Colonic mucosa (tissue), 4 donors: ENCODE measurements around the gene IL22RA2. TPM values are rescaled to one million over a fixed set of nuclear protein-coding genes. Genes with fewer than 3 reads are reported as not detected.

Experiments used
- DNase-seq: peaks from one replicate; pipeline ENCODE4 v3.0.0-alpha.2; 2020
- H3K27ac ChIP-seq: fragments of 200-600 bp; one replicate; pipeline ENCODE4 v1.8.0; 2021
- H3K27me3 ChIP-seq: fragments of 200-600 bp; one replicate; pipeline ENCODE4 v1.8.0; 2021
- H3K36me3 ChIP-seq: fragments of 200-600 bp; one replicate; pipeline ENCODE4 v1.8.0; 2021
- H3K4me1 ChIP-seq: fragments of 200-600 bp; one replicate; pipeline ENCODE4 v1.8.0; 2021; ENCODE audit warnings: mild to moderate bottlenecking
- H3K4me3 ChIP-seq: fragments of 200-600 bp; one replicate; pipeline ENCODE4 v1.8.0; 2021
- H3K9ac ChIP-seq, 2 donors: one replicate each; pipeline ENCODE4 v1.7.0; 2013; ENCODE audit warnings: control low read depth in 2 of 2, low read depth in 2 of 2, low read length in 2 of 2
- H3K9me3 ChIP-seq: fragments of 200-600 bp; one replicate; pipeline ENCODE4 v1.8.0; 2021
- intact Hi-C: fragments of 100-400 bp; cut with DNase I; formaldehyde crosslinking; loops from one replicate; pipeline ENCODE4 v1.14.1; 2022
- total RNA-seq, 2 donors: library from RNA; stranded (reverse); fragmentation: NEBNext Ultra II Directional in 1 of 2; extraction: Animal tissue kit (Norgen Biotek cat#: 25700) in 1 of 2; gene quantifications; one replicate each; pipeline ENCODE4 v1.2.1, GENCODE V29; 2021
- TF ChIP-seq, protein P1 (sequence below): fragments of 200-600 bp; IDR thresholded peaks from one replicate; pipeline ENCODE4 v1.8.0; 2022; ENCODE audit warnings: antibody characterized with exemption, mild to moderate bottlenecking
- donor health status: healthy.
- donor health status: DM: no; HTN: no; CAD: no.
- donor health status: DM: no; HTN: no; CAD: no.

IL22RA2 gene
- total RNA-seq, 2 donors from 2014 or later: 0.21 TPM; not detected in 1

DNA sequence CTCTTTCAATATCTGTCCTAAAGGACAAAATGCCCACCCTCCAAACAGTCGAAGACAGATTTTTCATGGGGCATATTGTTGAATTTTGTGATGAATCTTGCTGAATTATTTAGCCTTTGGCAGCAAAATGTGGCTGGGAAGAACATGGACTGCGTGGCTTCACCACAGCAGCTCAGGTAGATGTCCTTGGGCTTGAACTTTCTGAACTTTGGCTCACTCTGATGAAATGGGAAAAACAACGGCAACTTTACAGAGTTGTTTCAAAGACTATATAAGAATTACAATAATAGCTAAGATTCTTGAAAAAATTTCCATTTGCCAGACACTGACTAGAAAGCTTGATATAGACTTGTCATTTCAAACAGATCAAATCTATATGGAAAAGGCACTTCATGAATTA lies 75.9 kb downstream of the IL22RA2 start:
- no peak overlapping the region for H3K9ac ChIP-seq
- intact Hi-C loops: loop anchor here (5.0 kb wide), 1 partner anchor 545 kb away; no protein-coding TSS in a partner anchor
- TF ChIP-seq, protein P1, sequence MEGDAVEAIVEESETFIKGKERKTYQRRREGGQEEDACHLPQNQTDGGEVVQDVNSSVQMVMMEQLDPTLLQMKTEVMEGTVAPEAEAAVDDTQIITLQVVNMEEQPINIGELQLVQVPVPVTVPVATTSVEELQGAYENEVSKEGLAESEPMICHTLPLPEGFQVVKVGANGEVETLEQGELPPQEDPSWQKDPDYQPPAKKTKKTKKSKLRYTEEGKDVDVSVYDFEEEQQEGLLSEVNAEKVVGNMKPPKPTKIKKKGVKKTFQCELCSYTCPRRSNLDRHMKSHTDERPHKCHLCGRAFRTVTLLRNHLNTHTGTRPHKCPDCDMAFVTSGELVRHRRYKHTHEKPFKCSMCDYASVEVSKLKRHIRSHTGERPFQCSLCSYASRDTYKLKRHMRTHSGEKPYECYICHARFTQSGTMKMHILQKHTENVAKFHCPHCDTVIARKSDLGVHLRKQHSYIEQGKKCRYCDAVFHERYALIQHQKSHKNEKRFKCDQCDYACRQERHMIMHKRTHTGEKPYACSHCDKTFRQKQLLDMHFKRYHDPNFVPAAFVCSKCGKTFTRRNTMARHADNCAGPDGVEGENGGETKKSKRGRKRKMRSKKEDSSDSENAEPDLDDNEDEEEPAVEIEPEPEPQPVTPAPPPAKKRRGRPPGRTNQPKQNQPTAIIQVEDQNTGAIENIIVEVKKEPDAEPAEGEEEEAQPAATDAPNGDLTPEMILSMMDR: no peak

GRCh38 chr6:137097057-137097456 lies 76.4 kb downstream of the IL22RA2 start:
- DNase-seq: no peak
- no peaks in the 10 kb centered on the region for H3K36me3 ChIP-seq
- TF ChIP-seq, protein P1: no peak
- no peaks in the 10 kb centered on the region for H3K9me3 ChIP-seq
- no peak overlapping the region for H3K27ac ChIP-seq
- no peak overlapping the region for H3K9ac ChIP-seq
- H3K4me3 ChIP-seq: no peak overlapping the region
- H3K27me3 ChIP-seq: no peaks in the 10 kb centered on the region
- H3K4me1 ChIP-seq: no peaks in the 10 kb centered on the region
- intact Hi-C loops: loop anchor here (5.0 kb wide), 1 partner anchor 545 kb away; no protein-coding TSS in a partner anchor

More for the DNA sequence above, 75.9 kb downstream of the IL22RA2 start:
- no peak overlapping the region for H3K4me3 ChIP-seq
- no peaks in the 10 kb centered on the region for H3K4me1 ChIP-seq
- H3K27ac ChIP-seq: no peak overlapping the region
- no peaks in the 10 kb centered on the region for H3K27me3 ChIP-seq
- DNase-seq: no peak
- no peaks in the 10 kb centered on the region for H3K36me3 ChIP-seq
- H3K9me3 ChIP-seq: no peaks in the 10 kb centered on the region

DNA sequence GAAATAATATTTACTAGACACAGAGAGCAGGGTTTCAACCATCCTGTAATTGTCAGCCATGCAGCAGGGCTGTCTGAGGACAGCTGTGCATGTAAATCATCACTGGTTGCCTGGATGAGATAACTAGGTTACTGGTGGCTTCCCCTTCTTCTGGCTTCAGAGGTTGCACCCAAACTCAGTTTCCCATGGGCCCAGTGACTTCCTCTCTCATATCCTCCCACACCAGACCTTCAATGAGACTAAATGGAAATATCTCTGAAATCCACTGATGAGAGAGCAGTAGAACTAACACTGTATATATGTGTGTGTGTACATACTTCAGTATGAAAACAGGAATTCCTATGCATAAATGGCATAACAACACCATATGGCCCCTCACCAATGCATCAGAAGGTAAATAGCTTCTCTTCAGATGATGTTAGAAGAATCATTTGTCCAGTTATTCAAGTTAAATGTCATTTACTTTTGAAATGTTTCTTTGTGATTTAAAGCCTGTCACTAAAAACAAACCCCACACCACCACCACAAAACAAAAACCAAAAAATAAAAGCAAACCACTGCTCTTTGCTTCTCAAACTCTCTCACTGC lies 77.7 kb downstream of the IL22RA2 start:
- Histone ChIP-seq H3K9me3 (no peaks in the 10 kb centered on the region), H3K4me1 (no peaks in the 10 kb centered on the region), H3K9ac (no peak overlapping the region), H3K4me3 (no peak overlapping the region), H3K36me3 (no peaks in the 10 kb centered on the region), H3K27ac (no peak overlapping the region), H3K27me3 (no peaks in the 10 kb centered on the region)
- intact Hi-C loops: loop anchor here (5.0 kb wide), 1 partner anchor 547 kb away; no protein-coding TSS in a partner anchor
- DNase-seq: no peak
- TF ChIP-seq, protein P1: no peak

DNA sequence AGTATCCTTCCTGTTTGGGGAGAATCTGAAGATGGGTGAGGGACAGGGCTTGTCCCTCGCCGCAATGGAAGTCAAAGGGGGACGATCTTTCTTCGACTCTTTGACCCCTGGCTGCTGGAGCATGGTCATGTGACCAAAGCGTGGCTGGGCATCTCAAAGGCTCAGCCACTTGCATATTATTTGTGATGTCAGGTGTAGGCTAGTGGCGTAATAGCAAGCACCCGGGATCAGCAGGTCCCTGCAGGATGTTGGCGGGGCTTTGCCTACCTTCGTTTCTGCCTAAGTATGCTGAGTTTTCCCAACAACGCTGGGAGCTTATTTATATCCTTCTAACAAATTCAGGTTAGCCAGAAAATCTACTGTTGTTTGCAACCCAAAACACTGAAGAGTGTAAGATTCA lies 78.4 kb downstream of the IL22RA2 start:
- no peak for DNase-seq
- Histone ChIP-seq H3K9me3 (no peaks in the 10 kb centered on the region), H3K36me3 (no peaks in the 10 kb centered on the region), H3K4me1 (no peaks in the 10 kb centered on the region), H3K27me3 (no peaks in the 10 kb centered on the region), H3K4me3 (no peak overlapping the region), H3K9ac (no peak overlapping the region), H3K27ac (no peak overlapping the region)
- TF ChIP-seq, protein P1: no peak
- intact Hi-C loops: loop anchor here (5.0 kb wide), 1 partner anchor 547 kb away; no protein-coding TSS in a partner anchor

- no peaks in the 10 kb centered on the region for H3K27me3 ChIP-seq
- no peaks in the 10 kb centered on the region for H3K9me3 ChIP-seq
- no peaks in the 10 kb centered on the region for H3K36me3 ChIP-seq
- TF ChIP-seq, protein P1: peak; percentile 52
- no peak overlapping the region for H3K9ac ChIP-seq
- no peak overlapping the region for H3K4me3 ChIP-seq
- intact Hi-C loops: loop anchor here (5.0 kb wide), 2 partner anchors 223 to 548 kb away; no protein-coding TSS in a partner anchor
- H3K27ac ChIP-seq: no peak overlapping the region
- DNase-seq: peak; percentile 66
- no peaks in the 10 kb centered on the region for H3K4me1 ChIP-seq
These were observed 78.9 kb downstream of the IL22RA2 start for GRCh38 chr6:137094411-137095008.

Other genes with a start within 250 kb of the IL22RA2 start
- gene IL20RA, start 128.7 kb downstream of the IL22RA2 start, total RNA-seq: 10 to 100 TPM; 12.2 to 12.8 TPM
- 100 to 1,000 TPM in 1 of 2 donors, 10 to 100 TPM in 1; 58.2 to 131 TPM for gene IFNGR1, start 45.7 kb upstream of the IL22RA2 start, total RNA-seq